ENCODE results near the gene CNN1.

The CNN1 gene

DNA sequence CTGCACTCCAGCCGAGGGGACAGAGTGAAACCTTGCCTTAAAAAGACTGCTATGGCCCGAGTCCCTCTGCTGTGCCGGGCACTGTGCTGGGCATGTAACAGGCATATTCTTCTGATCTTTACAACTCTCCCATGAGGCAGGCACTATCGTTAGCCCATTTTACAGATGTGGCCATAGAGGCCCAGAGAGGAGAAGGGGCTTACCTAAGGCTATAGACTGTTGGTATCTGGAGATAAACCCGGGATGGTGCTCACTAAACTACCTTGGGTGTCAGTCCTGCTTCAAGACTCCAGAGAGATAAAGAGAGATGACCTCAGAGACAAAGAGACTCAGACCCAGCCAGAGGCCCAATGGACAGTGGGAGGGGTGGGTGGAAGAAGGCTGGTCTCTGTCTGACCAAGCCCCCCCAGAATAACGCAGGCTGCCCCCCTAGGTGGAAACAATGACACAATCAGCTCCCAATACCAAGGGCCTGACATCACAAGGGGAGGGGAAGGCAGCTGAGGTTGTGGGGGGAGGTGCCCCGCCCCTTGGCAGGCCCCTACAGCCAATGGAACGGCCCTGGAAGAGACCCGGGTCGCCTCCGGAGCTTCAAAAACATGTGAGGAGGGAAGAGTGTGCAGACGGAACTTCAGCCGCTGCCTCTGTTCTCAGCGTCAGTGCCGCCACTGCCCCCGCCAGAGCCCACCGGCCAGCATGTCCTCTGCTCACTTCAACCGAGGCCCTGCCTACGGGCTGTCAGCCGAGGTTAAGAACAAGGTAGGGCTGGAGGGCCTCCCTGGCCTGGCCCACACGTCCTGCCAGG, at the start of gene CNN1:
TSS of gene CNN1 (plus strand) at position 620 of the 805 bp plus-strand sequence. CDS start at position 697, 77 bp downstream.
- DNase-seq (ENCODE audit: low read depth in 2 of 2) = no peak

- no peak for DNase-seq (ENCODE audit: low read depth in 2 of 2)
Measured at GRCh38 chr19:11489378-11489777, 49.3 kb upstream of the CNN1 start.

DNA sequence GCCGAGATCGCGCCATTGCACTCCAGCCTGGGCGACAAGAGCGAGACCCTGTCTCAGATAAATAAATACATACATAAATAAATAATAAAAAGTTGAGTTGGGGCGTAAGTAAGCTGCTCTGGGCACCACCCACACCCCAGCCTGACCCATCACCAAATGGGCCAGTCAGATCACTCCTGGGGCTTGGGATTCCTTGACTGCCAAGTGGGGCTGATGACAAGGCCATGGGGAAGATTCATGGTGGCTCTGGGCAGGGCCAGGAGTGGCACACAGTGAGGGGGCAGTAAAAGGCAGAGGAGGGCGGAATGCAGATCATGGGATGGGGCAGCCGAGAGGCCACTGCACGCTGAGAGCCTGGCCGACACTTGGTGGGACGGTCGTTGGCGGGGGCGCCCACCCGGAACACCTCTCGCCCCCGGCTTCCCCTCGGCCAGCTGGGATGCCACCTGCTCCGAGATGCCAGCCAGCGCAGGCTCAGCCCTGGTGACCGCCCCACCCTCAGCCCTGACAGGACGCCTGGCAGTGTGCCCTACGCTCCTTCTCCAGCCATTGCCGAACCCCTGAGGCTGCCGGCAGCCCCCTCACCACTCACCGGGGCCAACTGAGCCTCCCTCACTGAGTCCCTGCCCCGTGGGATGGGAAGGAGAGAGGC, 43.9 kb upstream of the CNN1 start:
- no peak for DNase-seq (ENCODE audit: low read depth in 2 of 2)

GRCh38 chr19:11495481-11495880, 43.2 kb upstream of the CNN1 start:
- DNase-seq (ENCODE audit: low read depth in 2 of 2) = no peak

DNA sequence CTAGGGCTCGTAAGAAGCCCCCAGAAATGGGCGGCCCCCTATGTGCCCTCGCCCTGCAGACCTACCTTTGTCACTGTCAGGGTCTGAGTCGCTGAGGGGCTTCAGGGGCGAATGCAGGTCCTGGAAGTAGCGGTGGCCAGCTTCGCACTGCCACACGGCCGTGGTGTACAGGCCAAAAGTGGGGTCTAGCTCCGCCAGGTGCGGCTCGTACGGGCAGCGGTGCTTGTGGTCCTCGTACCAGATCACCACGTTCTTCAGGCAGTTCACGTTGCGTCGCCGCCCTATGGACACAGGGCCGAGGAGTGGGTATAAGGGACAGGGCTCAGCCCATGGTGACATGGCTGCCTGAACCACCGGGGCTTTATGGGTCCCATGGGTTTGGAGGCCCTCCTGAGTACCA, 42.8 kb upstream of the CNN1 start:
- no peak for DNase-seq (ENCODE audit: low read depth in 2 of 2)

- peak; percentile 61 to 72 for DNase-seq (ENCODE audit: low read depth in 2 of 2)
Measured at GRCh38 chr19:11496391-11497163, 42.1 kb upstream of the CNN1 start.

DNA sequence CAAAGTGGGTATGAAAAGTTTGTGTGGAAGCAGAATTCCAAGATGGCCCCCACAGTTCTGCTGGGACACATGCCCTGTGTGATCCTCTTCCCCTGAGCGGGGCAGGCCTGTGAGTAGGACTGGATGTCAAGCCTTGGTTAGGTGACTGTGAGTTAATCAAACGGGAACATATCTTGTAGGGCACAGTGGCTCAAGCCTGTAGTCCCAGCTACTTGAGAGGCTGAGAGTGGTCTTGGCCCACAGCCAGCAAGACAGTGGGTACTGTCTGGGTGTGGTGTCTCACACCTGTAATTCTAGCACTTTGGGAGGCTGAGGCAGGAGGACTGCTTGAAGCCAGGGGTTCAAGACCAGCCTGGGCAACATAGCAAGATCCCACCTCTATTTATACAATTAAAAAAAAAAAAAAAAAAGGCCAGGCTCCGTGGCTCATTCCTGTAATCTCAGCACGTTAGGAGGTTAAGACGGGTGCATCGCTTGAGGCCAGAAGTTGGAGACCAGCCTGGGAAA, 39.4 kb upstream of the CNN1 start:
- no peak for DNase-seq (ENCODE audit: low read depth in 2 of 2)

GRCh38 chr19:11499890-11500420, 38.7 kb upstream of the CNN1 start:
- DNase-seq (ENCODE audit: low read depth in 2 of 2) = no peak

DNA sequence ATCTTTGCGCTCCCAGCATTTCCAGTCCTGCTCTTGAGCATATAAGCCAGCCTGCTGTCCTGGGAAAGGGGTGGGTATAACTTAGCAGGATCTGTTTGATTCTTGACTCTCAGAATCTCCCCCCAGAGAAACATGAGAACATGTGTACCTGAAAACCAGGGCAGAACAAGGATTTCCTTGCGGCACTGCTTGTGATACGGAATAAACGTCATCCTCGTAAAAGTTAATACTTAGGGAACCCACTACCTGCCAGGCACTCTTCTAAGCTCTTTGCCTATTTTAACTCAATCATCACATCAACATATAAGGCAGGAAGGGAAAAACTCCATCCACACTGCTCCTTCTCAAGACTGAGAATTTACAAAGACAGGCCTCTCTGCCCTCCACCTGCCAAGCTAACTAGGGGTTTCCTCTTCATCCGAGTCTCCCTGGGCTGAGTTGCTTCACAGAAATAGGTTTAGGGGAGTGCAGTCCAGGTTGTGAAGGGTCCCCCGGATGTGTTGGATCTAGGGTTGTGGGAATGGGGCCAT, 34.1 kb upstream of the CNN1 start:
- DNase-seq (ENCODE audit: low read depth in 2 of 2) = no peak

DNA sequence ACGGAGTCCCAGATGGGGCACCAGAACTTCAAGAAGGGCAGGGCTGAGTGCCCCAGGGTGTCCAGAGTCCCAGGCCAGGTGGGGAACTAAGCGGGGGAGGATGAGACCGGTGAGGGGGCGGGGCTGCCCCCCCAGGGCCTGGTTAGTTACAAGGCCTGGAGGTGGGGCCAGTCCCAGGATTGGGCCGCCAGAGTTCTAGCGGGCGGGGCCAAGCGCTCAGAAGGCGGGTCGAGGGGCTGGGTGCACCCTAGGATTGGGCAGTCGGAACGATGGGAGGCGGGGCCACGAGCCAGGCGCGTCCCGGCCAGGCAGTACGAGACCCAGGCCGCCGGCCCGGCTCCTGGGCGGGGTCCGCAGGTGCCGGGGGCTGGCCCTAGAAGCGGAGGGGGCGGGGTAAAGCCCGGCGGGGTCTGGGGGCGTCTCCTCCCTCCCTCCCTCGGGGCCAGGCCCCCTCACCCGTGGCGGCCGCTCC, 33.6 kb upstream of the CNN1 start:
- peak; percentile 95 to 97 for DNase-seq (ENCODE audit: low read depth in 2 of 2)

DNA sequence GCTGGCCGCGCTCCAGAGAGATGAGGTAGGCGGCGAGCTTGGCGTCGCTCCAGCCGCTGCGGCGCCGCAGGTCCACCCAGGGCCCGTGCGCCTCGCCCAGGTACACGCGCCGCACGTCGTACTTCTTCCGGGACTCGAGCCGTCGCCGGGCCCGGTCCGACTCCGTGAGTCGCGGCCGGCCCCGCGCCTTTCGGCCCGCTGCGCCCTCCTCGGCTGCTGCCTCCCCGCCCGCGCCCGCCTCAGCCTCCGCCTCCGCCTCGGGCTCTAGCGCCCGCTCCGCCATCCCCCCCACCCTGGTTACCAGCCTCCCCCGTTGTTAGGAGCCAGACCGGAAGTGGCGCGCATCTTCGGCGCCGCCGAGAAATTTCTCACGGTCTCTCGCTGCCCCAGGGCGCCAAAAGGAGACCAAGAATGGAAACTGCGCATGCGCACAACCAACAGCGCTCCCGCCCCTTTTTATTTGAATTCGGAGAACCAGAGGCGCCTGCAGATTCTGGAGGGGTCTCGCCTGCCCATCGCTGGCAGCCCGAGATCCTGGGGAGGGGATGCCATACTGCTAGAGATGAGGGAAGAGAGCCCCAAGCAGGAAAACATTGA, 33.0 kb upstream of the CNN1 start, which contains the start of gene ZNF653:
TSS of gene ZNF653 (minus strand) at position 336 of the 597 bp plus-strand sequence. CDS start at position 283, 53 bp downstream.
- peak; percentile 90 to 93 for DNase-seq (ENCODE audit: low read depth in 2 of 2)

- no peak for DNase-seq (ENCODE audit: low read depth in 2 of 2)
Measured at GRCh38 chr19:11506101-11506555, 32.5 kb upstream of the CNN1 start.

- no peak for DNase-seq (ENCODE audit: low read depth in 2 of 2)
Measured at GRCh38 chr19:11506967-11507366, 31.7 kb upstream of the CNN1 start.

- no peak for DNase-seq (ENCODE audit: low read depth in 2 of 2)
Measured at GRCh38 chr19:11507370-11508078, 31.1 kb upstream of the CNN1 start.

DNA sequence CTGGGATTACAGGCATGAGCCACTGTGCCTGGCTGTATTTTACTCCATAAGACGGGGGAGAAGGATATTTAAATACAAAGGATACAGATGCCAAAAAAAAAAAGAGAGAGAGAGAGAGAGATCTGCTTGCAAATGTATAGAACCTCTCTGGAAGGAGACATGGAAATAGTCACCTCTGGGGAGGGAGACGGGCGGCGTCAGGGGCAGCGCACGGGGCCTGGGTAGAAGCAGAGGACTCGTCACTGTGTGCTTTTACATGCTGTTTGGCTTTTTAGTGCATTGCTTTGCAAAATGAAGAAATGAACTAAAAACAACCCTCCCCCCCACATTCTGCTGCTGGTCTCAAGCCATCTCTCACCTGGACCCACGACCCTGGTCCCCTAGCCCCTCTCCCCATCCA, 28.2 kb upstream of the CNN1 start:
- DNase-seq (ENCODE audit: low read depth in 2 of 2) = no peak

- no peak for DNase-seq (ENCODE audit: low read depth in 2 of 2)
Measured at GRCh38 chr19:11513946-11514345, 24.7 kb upstream of the CNN1 start.

GRCh38 chr19:11519138-11519537, 19.5 kb upstream of the CNN1 start:
- DNase-seq (ENCODE audit: low read depth in 2 of 2) = no peak

- DNase-seq (ENCODE audit: low read depth in 2 of 2) = peak; percentile 90 to 93
Measured at GRCh38 chr19:11528551-11529341, 9.9 kb upstream of the CNN1 start, which contains the start of gene ECSIT. ECSIT (minus strand) TSS chr19:11529134; CDS start chr19:11519170, 9,964 bp downstream.

- DNase-seq (ENCODE audit: low read depth in 2 of 2) = peak; percentile 46 to 47
Measured at GRCh38 chr19:11530432-11530831, 8.2 kb upstream of the CNN1 start.
